Measurements from ENCODE around the gene PHLDB2.

PHLDB2 gene

DNA sequence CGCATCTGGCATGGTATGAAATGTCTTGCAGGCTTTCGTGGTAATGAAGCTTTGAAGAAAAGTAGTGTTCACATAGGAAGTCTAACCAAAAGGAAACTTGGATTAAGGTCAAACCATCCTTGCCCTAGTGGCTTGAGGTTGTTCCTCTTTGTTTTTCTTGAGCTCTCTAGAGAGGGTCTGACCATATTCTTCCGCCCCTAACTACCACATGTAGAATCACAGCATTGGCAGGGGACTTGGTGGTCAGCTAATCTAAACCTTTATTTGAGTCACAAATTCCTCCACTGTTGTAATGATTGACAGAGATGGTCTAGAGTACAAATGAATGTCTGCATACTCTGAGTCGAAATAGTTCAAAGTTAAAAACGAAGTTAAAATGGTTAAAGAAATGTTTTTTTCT is 39.1 kb upstream of the PHLDB2 start:
- DNase-seq (ENCODE audit: extremely low spot score), result no peak
- ChIA-PET CTCF (no interaction called here), POLR2A (no interaction called here)
- TF ChIP-seq, protein P1, sequence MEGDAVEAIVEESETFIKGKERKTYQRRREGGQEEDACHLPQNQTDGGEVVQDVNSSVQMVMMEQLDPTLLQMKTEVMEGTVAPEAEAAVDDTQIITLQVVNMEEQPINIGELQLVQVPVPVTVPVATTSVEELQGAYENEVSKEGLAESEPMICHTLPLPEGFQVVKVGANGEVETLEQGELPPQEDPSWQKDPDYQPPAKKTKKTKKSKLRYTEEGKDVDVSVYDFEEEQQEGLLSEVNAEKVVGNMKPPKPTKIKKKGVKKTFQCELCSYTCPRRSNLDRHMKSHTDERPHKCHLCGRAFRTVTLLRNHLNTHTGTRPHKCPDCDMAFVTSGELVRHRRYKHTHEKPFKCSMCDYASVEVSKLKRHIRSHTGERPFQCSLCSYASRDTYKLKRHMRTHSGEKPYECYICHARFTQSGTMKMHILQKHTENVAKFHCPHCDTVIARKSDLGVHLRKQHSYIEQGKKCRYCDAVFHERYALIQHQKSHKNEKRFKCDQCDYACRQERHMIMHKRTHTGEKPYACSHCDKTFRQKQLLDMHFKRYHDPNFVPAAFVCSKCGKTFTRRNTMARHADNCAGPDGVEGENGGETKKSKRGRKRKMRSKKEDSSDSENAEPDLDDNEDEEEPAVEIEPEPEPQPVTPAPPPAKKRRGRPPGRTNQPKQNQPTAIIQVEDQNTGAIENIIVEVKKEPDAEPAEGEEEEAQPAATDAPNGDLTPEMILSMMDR (IDR thresholded peaks at IDR 0.05; ENCODE audit: control extremely low read depth, extremely low read depth, low read depth, missing control alignments), result no peak

GRCh38 chr3:111820651-111821050 is 38.4 kb upstream of the PHLDB2 start:
- TF ChIP-seq, protein P1 (IDR thresholded peaks at IDR 0.05; ENCODE audit: control extremely low read depth, extremely low read depth, low read depth, missing control alignments), result no peak
- ChIA-PET POLR2A (no interaction called here), CTCF (no interaction called here)
- no peak for DNase-seq (ENCODE audit: extremely low spot score)

- ChIA-PET CTCF (interaction anchor here (2.6 kb wide), 1 partner anchor 12 kb away, joined by 6 read pairs; no protein-coding TSS in a partner anchor), POLR2A (no interaction called here)
- no peak for DNase-seq (ENCODE audit: extremely low spot score)
- TF ChIP-seq, protein P1 (IDR thresholded peaks at IDR 0.05; ENCODE audit: control extremely low read depth, extremely low read depth, low read depth, missing control alignments), result no peak
Observed at GRCh38 chr3:111821891-111822290, 37.2 kb upstream of the PHLDB2 start.

DNA sequence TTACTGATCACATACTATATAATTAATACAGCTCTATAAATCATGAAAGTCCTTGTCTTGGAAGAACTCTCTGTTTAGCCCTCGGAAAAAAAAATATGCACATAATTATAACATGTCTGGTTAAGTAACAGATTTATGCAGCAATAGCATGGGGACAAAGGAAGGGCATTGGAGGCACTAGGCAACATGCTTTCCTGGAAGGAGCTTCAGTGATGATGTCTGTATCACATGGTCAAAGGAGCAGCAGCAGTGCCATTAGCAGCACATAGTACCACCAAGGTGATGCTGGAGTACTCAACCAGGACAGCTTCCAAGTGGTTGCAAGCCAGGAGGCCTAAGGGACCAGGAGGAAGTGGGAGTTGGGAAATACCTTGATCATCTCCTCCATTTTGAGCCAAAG is 36.3 kb upstream of the PHLDB2 start:
- no peak for DNase-seq (ENCODE audit: extremely low spot score)
- CTCF ChIA-PET, result interaction anchor here (1.0 to 2.6 kb wide), 2 partner anchors 12 to 155 kb away, joined by 3 to 6 read pairs; no protein-coding TSS in a partner anchor
- TF ChIP-seq, protein P1 (IDR thresholded peaks at IDR 0.05; ENCODE audit: control extremely low read depth, extremely low read depth, low read depth, missing control alignments), result no peak
- POLR2A ChIA-PET, result no interaction called here

GRCh38 chr3:111823341-111823855 is 35.7 kb upstream of the PHLDB2 start:
- POLR2A ChIA-PET, result no interaction called here
- no peak for DNase-seq (ENCODE audit: extremely low spot score)
- CTCF ChIA-PET, result interaction anchor here (1.0 to 2.6 kb wide), 2 partner anchors 13 to 156 kb away, joined by 3 to 6 read pairs; no protein-coding TSS in a partner anchor
- TF ChIP-seq, protein P1 (IDR thresholded peaks at IDR 0.05; ENCODE audit: control extremely low read depth, extremely low read depth, low read depth, missing control alignments), result no peak

- DNase-seq (ENCODE audit: extremely low spot score), result no peak
- TF ChIP-seq, protein P1 (IDR thresholded peaks at IDR 0.05; ENCODE audit: control extremely low read depth, extremely low read depth, low read depth, missing control alignments), result no peak
- ChIA-PET CTCF (interaction anchor here (1.4 kb wide), 1 partner anchor 11 kb away, joined by 3 read pairs; no protein-coding TSS in a partner anchor), POLR2A (no interaction called here)
Observed at GRCh38 chr3:111824351-111824750, 34.7 kb upstream of the PHLDB2 start.

Measured in GM10248 (cell line).